Neuronal stem cell (in vitro differentiated cells): ENCODE data around the gene THSD4.

Experiments
- DNase-seq: peaks from one replicate; pipeline ENCODE4 v3.0.0-alpha.2; 2013; ENCODE audit warnings: low spot score
- H2AFZ ChIP-seq: one replicate; pipeline ENCODE4 v1.6.1; 2013; ENCODE audit warnings: mild to moderate bottlenecking, low read length, inconsistent platforms
- H2AK5ac ChIP-seq: 2 replicates; pipeline ENCODE4 v1.6.1; 2013; ENCODE audit warnings: low read depth, mild to moderate bottlenecking, inconsistent platforms, low read length, moderate library complexity, mixed read lengths
- H2BK120ac ChIP-seq: 2 replicates; pipeline ENCODE4 v1.6.1; 2013; ENCODE audit warnings: low read depth, mild to moderate bottlenecking, inconsistent platforms, low read length, moderate library complexity, mixed read lengths
- H2BK12ac ChIP-seq: one replicate; pipeline ENCODE4 v1.6.1; 2013; ENCODE audit warnings: low read length, inconsistent platforms
- H2BK15ac ChIP-seq: 2 replicates; pipeline ENCODE4 v1.6.1; 2013; ENCODE audit warnings: mild to moderate bottlenecking, low read length, inconsistent platforms, mixed read lengths
- H2BK5ac ChIP-seq: one replicate; pipeline ENCODE4 v1.6.1; 2013; ENCODE audit warnings: inconsistent platforms, mild to moderate bottlenecking, low read length, moderate library complexity
- H3K14ac ChIP-seq: one replicate; pipeline ENCODE4 v1.6.1; 2013; ENCODE audit warnings: low read length, inconsistent platforms
- H3K18ac ChIP-seq: 2 replicates; pipeline ENCODE4 v1.6.1; 2013; ENCODE audit warnings: low read length, inconsistent platforms
- H3K23ac ChIP-seq: 2 replicates; pipeline ENCODE4 v1.6.1; 2013; ENCODE audit warnings: low read depth, mild to moderate bottlenecking, mixed read lengths, low read length, inconsistent platforms; ENCODE audit not compliant: poor library complexity
- H3K27ac ChIP-seq: replicated peaks from 3 replicates; pipeline ENCODE4 v1.5.1; 2013; ENCODE audit warnings: low read length, inconsistent platforms
- H3K27me3 ChIP-seq, 3 experiments: 2 replicates each; pipeline ENCODE4 v1.6.1; 2013; ENCODE audit warnings: low read length in 3 of 3, mild to moderate bottlenecking in 2 of 3, inconsistent platforms in 1 of 3, low read depth in 1 of 3, mixed read lengths in 1 of 3, moderate library complexity in 1 of 3; ENCODE audit not compliant: control insufficient read depth in 3 of 3, insufficient read depth in 3 of 3
- H3K36me3 ChIP-seq, 2 donors: replicated peaks in 1 of 2; 2 replicates each; pipeline ENCODE4 v1.6.1; 2013; ENCODE audit warnings: low read length in 2 of 2; ENCODE audit not compliant: control insufficient read depth in 2 of 2, insufficient read depth in 2 of 2
- H3K4ac ChIP-seq: 2 replicates; pipeline ENCODE4 v1.6.1; 2013; ENCODE audit warnings: inconsistent platforms, mild to moderate bottlenecking, low read length, moderate library complexity
- H3K4me1 ChIP-seq, 2 donors: 1 replicate in 1 of 2; 2 replicates in 1 of 2; pipeline ENCODE4 v1.6.1; 2013; ENCODE audit warnings: low read length in 2 of 2, low read depth in 1 of 2; ENCODE audit not compliant: control insufficient read depth in 2 of 2, insufficient read depth in 1 of 2
- H3K4me2 ChIP-seq: one replicate; pipeline ENCODE4 v1.6.1; 2013; ENCODE audit warnings: mild to moderate bottlenecking, low read length, inconsistent platforms; ENCODE audit not compliant: insufficient read depth, poor library complexity, severe bottlenecking
- H3K4me3 ChIP-seq, 2 donors: 2 replicates each; pipeline ENCODE4 v1.5.1; 2013; ENCODE audit warnings: low read length in 2 of 2, mild to moderate bottlenecking in 2 of 2, inconsistent platforms in 1 of 2, moderate library complexity in 1 of 2
- H3K79me1 ChIP-seq: one replicate; pipeline ENCODE4 v1.6.1; 2013; ENCODE audit warnings: low read depth, mild to moderate bottlenecking, inconsistent platforms, low read length, moderate library complexity
- H3K9ac ChIP-seq: one replicate; pipeline ENCODE4 v1.6.1; 2013; ENCODE audit warnings: mild to moderate bottlenecking, low read depth, low read length, inconsistent platforms; ENCODE audit not compliant: poor library complexity
- H3K9me3 ChIP-seq, 2 donors: replicated peaks in 1 of 2; 2 replicates each; pipeline versions ENCODE3 to v1.6.1; 2013; ENCODE audit warnings: low read length in 2 of 2, mild to moderate bottlenecking in 2 of 2, inconsistent platforms in 1 of 2, low read depth in 1 of 2, mixed read lengths in 1 of 2, moderate library complexity in 1 of 2; ENCODE audit not compliant: control insufficient read depth in 2 of 2, insufficient read depth in 1 of 2
- H4K8ac ChIP-seq: one replicate; pipeline ENCODE4 v1.6.1; 2013; ENCODE audit warnings: low read depth, mild to moderate bottlenecking, inconsistent platforms, low read length, moderate library complexity
- H4K91ac ChIP-seq: one replicate; pipeline ENCODE4 v1.6.1; 2013; ENCODE audit warnings: low read length, low read depth, mild to moderate bottlenecking, inconsistent platforms; ENCODE audit not compliant: poor library complexity
- WGBS, 2 donors: extraction: QIAGEN DNeasy Blood & Tissue Kit; methylation state at CpG; one replicate each; pipeline ENCODE4 v1.1.7; 2013; ENCODE audit warnings: missing lambda C conversion rate in 2 of 2, mixed read lengths in 1 of 2; ENCODE audit not compliant: insufficient read length in 2 of 2, insufficient replicate concordance in 1 of 2; ENCODE audit errors: extremely low coverage in 2 of 2; 5-methylcytosine and 5-hydroxymethylcytosine counted together

The THSD4 gene

DNA sequence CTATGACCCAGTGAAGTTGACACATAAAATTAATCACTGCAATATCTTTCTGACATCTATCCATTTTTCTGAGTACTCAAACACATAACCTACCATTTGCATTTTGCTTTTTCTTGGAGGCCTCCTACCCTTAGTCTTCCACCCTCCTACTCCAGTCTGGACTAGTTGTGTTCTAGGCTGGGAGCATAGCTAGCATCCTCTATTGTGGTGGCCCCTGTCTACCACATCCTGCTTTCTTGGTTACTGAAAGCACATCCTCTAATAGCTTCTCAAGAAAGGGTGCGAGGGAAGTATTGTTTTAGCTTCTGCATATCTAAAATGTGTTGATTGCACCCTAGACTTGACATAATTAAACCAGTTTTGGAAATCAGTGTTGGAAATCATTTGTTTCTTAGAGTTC, 176.5 kb downstream of the THSD4 start:
- Histone ChIP-seq H2BK12ac (no peak overlapping the region), H2AFZ (no peak overlapping the region), H2BK120ac (no peak overlapping the region), H3K4me3 (no peak overlapping the region), H3K4me2 (no peak overlapping the region), H3K14ac (no peak overlapping the region), H3K4ac (no peak overlapping the region), H2BK15ac (no peak overlapping the region), H4K91ac (no peak overlapping the region), H3K36me3 (no peaks in the 10 kb centered on the region), H3K18ac (no peak overlapping the region), H3K9me3 (no peaks in the 10 kb centered on the region), H3K27ac (no peak overlapping the region), H3K4me1 (peaks cover 0 to 2% of the 10 kb centered on the region in 2 donors), H2AK5ac (no peak overlapping the region), H3K9ac (no peak overlapping the region), H3K79me1 (no peaks in the 10 kb centered on the region), H4K8ac (no peak overlapping the region), H3K27me3 (no peaks in the 10 kb centered on the region), H3K23ac (no peak overlapping the region), H2BK5ac (no peak overlapping the region)
- DNase-seq, result no peak
- WGBS, 2 donors, result no CpG with 5 or more reads among the region's 1 CpG

DNA sequence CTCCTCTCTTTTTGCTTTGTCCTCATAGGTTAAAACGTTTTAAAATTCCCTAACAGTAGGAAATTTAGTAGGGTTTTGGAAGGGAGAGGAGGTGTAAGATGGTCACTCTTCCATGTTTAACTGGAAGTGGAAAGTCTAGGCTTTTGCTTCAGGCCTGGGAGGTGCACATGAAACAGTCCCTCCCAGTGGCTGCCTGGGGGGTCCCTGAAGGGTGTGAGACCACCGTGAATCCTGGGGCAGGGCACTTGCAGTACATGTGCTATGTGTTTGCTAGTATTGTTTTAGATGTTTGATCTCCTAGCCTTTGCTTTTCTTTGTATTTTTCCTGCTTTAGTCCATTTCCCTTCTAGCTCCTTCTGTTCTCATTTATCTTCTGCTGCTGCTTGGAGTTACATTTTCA, 178.5 kb downstream of the THSD4 start:
- no peak overlapping the region for H2BK5ac ChIP-seq
- H2BK12ac ChIP-seq, result no peak overlapping the region
- H4K8ac ChIP-seq, result no peak overlapping the region
- no peak overlapping the region for H3K23ac ChIP-seq
- H2BK120ac ChIP-seq, result no peak overlapping the region
- no peak overlapping the region for H3K4me3 ChIP-seq
- H3K79me1 ChIP-seq, result no peaks in the 10 kb centered on the region
- H3K36me3 ChIP-seq, result no peaks in the 10 kb centered on the region
- H3K27ac ChIP-seq, result no peak overlapping the region
- no peaks in the 10 kb centered on the region for H3K27me3 ChIP-seq
- no peak overlapping the region for H3K4ac ChIP-seq
- no peak overlapping the region for H3K18ac ChIP-seq
- no peak overlapping the region for H4K91ac ChIP-seq
- no peak overlapping the region for H3K4me2 ChIP-seq
- H3K9me3 ChIP-seq, result no peaks in the 10 kb centered on the region
- no peak overlapping the region for H2BK15ac ChIP-seq
- H3K14ac ChIP-seq, result no peak overlapping the region
- no peak overlapping the region for H2AK5ac ChIP-seq
- no CpG with 5 or more reads among the region's 2 CpGs for WGBS, 2 donors
- no peak overlapping the region for H2AFZ ChIP-seq
- no peak overlapping the region for H3K9ac ChIP-seq
- peaks cover 0 to under 1% of the 10 kb centered on the region in 2 donors for H3K4me1 ChIP-seq
- DNase-seq, result no peak

DNA sequence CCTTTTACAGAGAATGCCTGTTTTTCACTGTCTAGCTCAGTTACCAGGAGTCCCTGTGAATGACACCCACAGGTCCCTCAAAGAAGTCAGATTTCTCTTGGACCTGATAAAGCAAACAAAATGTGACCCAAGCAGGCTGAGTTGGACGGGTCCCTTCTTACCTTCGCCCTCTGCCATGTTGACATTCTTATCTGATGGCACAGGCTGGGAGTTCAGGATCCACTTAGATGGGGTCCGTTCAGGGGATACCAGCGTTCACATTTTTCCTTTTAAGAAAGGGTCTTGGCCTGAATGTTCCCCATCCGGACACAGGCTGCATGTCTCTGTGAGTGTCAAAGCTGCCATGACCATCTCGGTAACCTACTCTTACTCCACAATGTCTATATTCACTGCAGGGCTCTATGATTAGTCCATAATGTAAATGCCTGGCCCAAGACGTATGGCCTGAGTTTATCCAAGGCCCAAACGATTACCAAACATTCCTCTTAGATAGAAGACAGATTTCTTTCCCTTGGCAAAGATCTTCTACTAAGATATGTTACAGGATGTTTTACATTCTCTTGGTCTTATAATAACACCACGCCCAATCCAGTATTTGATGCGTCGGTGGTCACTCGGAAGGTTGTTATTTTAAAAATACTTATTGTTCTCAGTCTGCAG, 179.1 kb downstream of the THSD4 start:
- Histone ChIP-seq H2AFZ (no peak overlapping the region), H3K27ac (no peak overlapping the region)
- no peak for DNase-seq

DNA sequence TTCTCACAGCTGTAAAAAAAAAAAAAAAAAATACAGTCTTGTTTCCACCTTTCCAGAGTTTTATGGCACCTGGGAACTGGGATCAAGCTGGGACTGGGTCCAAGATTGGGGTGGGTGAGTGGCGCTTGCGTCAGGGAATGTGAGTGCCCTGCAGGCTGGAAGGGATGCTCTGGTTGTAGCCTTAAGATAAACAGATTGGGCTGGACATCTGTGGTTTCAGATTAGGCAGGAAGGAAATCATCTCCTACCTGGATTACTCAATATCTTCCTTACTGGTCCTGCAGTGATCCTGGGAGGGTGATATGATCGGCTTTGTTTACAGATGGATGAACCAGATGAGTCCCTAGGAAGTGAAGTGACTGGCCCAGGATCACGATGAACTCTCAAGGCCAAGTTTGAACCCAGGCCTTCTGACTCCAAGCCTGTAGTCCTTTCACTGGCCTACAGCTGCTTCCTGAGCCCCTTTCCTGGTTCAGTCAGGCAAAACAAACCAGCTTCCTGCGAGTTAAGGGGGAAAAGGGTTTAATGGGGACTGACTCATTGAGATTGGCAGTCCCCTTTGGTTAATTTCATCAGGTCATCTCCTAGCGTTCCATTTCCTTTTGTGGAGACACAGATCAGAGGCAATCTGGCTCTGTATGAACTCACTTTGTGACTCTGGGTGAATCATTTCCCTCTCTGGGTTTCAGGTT, 179.8 kb downstream of the THSD4 start:
- no peak overlapping the region for H3K18ac ChIP-seq
- no peak overlapping the region for H3K4ac ChIP-seq
- DNase-seq, result no peak
- WGBS, 2 donors, result no CpG with 5 or more reads among the region's 6 CpGs
- no peak overlapping the region for H2BK5ac ChIP-seq
- H4K91ac ChIP-seq, result no peak overlapping the region
- no peak overlapping the region for H4K8ac ChIP-seq
- H2BK15ac ChIP-seq, result no peak overlapping the region
- no peaks in the 10 kb centered on the region for H3K79me1 ChIP-seq
- no peak overlapping the region for H3K14ac ChIP-seq
- H2AK5ac ChIP-seq, result no peak overlapping the region
- no peaks in the 10 kb centered on the region for H3K36me3 ChIP-seq
- H3K9me3 ChIP-seq, result no peaks in the 10 kb centered on the region
- H2BK120ac ChIP-seq, result no peak overlapping the region
- H3K4me3 ChIP-seq, result no peak overlapping the region
- no peak overlapping the region for H3K4me2 ChIP-seq
- H3K4me1 ChIP-seq, result peaks cover 0 to 4% of the 10 kb centered on the region in 2 donors
- H3K27me3 ChIP-seq, result no peaks in the 10 kb centered on the region
- no peak overlapping the region for H3K27ac ChIP-seq
- H2AFZ ChIP-seq, result no peak overlapping the region
- no peak overlapping the region for H3K23ac ChIP-seq
- no peak overlapping the region for H2BK12ac ChIP-seq
- H3K9ac ChIP-seq, result no peak overlapping the region

More for the DNA sequence above, 179.1 kb downstream of the THSD4 start:
- H4K8ac ChIP-seq, result no peak overlapping the region
- H2BK15ac ChIP-seq, result no peak overlapping the region
- H2BK120ac ChIP-seq, result no peak overlapping the region
- WGBS, 2 donors, result no CpG with 5 or more reads among the region's 12 CpGs
- no peak overlapping the region for H3K4me3 ChIP-seq
- no peak overlapping the region for H4K91ac ChIP-seq
- H3K27me3 ChIP-seq, result no peaks in the 10 kb centered on the region
- no peak overlapping the region for H2BK5ac ChIP-seq
- H3K14ac ChIP-seq, result no peak overlapping the region
- no peak overlapping the region for H3K18ac ChIP-seq
- no peak overlapping the region for H2AK5ac ChIP-seq
- H2BK12ac ChIP-seq, result no peak overlapping the region
- no peak overlapping the region for H3K4ac ChIP-seq
- H3K4me1 ChIP-seq, result peaks cover 0 to 4% of the 10 kb centered on the region in 2 donors
- no peaks in the 10 kb centered on the region for H3K9me3 ChIP-seq
- no peaks in the 10 kb centered on the region for H3K79me1 ChIP-seq
- H3K36me3 ChIP-seq, result no peaks in the 10 kb centered on the region
- no peak overlapping the region for H3K23ac ChIP-seq
- H3K9ac ChIP-seq, result no peak overlapping the region
- H3K4me2 ChIP-seq, result no peak overlapping the region
